HG03159 (cell line): ENCODE results near the gene ARFGAP2.
"Not testable (repeated sequence)": the region's sequence is repeated elsewhere in the genome, so short reads cannot be mapped to it uniquely, and the experiment has no call there.

Source experiments
- ATAC-seq: cut with Tn5 transposase; IDR thresholded peaks from one replicate; pipeline ENCODE4 v1.9.1; 2021; ENCODE audit warnings: mild to moderate bottlenecking, moderate library complexity; ENCODE audit not compliant: unreplicated experiment

Gene ARFGAP2

GRCh38 chr11:47176328-47177228 is at the start of gene ARFGAP2:
Gene ARFGAP2 (minus strand): TSS chr11:47176879. CDS start chr11:47176853, 26 bp downstream.
- peak; percentile 88 for ATAC-seq

GRCh38 chr11:47225552-47226400 is 49.1 kb upstream of the ARFGAP2 start:
- ATAC-seq: peak; percentile 70

- ATAC-seq: no peak
These were observed 46.0 kb upstream of the ARFGAP2 start for GRCh38 chr11:47222696-47223095.

- ATAC-seq: no peak
These were observed 43.7 kb upstream of the ARFGAP2 start for GRCh38 chr11:47220401-47220821.

- no peak for ATAC-seq
These were observed 39.6 kb upstream of the ARFGAP2 start for GRCh38 chr11:47216121-47216798.

- ATAC-seq: no peak
These were observed 38.8 kb upstream of the ARFGAP2 start for GRCh38 chr11:47215366-47215910.

- peak; percentile 55 for ATAC-seq
These were observed 37.4 kb upstream of the ARFGAP2 start for GRCh38 chr11:47213950-47214565.

- no peak for ATAC-seq
These were observed 36.3 kb upstream of the ARFGAP2 start for GRCh38 chr11:47212938-47213337.

- ATAC-seq: no peak
These were observed 31.9 kb upstream of the ARFGAP2 start for GRCh38 chr11:47208628-47209027.

GRCh38 chr11:47208008-47208552 is 31.4 kb upstream of the ARFGAP2 start:
- ATAC-seq: not testable (repeated sequence)

GRCh38 chr11:47207459-47207858 is 30.8 kb upstream of the ARFGAP2 start:
- no peak for ATAC-seq

GRCh38 chr11:47206577-47206976 is 29.9 kb upstream of the ARFGAP2 start:
- ATAC-seq: not testable (repeated sequence)

GRCh38 chr11:47204637-47204989 is 27.9 kb upstream of the ARFGAP2 start:
- ATAC-seq: no peak

GRCh38 chr11:47202576-47202975 is 25.9 kb upstream of the ARFGAP2 start:
- no peak for ATAC-seq

GRCh38 chr11:47201015-47201414 is 24.3 kb upstream of the ARFGAP2 start:
- ATAC-seq: no peak

GRCh38 chr11:47198161-47198560 is 21.5 kb upstream of the ARFGAP2 start:
- not testable (repeated sequence) for ATAC-seq

- ATAC-seq: no peak
These were observed 15.4 kb upstream of the ARFGAP2 start for GRCh38 chr11:47192111-47192510.

GRCh38 chr11:47191137-47191536 is 14.5 kb upstream of the ARFGAP2 start:
- ATAC-seq: not testable (repeated sequence)

- no peak for ATAC-seq
These were observed 12.6 kb upstream of the ARFGAP2 start for GRCh38 chr11:47189100-47189834.
